Upper lobe of left lung (tissue), 6 donors: ENCODE measurements around the gene SLC22A6. TPM values are rescaled to one million over a fixed set of nuclear protein-coding genes. Genes with fewer than 3 reads are reported as not detected.

Experiments
- ATAC-seq, 2 donors: fragments of 200-7000 bp; cut with Tn5 transposase; one replicate each; pipeline ENCODE4 v1.9.1; 2022; ENCODE audit warnings: mild to moderate bottlenecking in 2 of 2, moderate library complexity in 2 of 2; ENCODE audit not compliant: low FRiP score in 2 of 2
- DNase-seq, 2 donors: peaks; one replicate each; pipeline ENCODE4 v3.0.0-alpha.2; 2019 to 2020
- H3K27ac ChIP-seq, 4 donors: fragments of 200-600 bp; sonication (generic); one replicate each; pipeline ENCODE4 v1.5.1; 2016 to 2019
- H3K27me3 ChIP-seq, 4 donors: fragments of 200-600 bp; sonication (generic); one replicate each; pipeline ENCODE4 v1.5.1; 2017 to 2019
- H3K36me3 ChIP-seq, 4 donors: fragments of 200-600 bp; sonication (generic); one replicate each; pipeline ENCODE4 v1.5.1; 2016 to 2019
- H3K4me1 ChIP-seq, 4 donors: fragments of 200-600 bp; sonication (generic); one replicate each; pipeline ENCODE4 v1.5.1; 2018 to 2019
- H3K4me3 ChIP-seq, 4 donors: fragments of 200-600 bp; sonication (generic); one replicate each; pipeline ENCODE4 v1.5.1; 2017 to 2019; ENCODE audit warnings: mild to moderate bottlenecking in 2 of 4, moderate library complexity in 1 of 4
- H3K9me3 ChIP-seq, 4 donors: fragments of 200-600 bp; sonication (generic); one replicate each; pipeline ENCODE4 v1.5.1; 2018 to 2019
- EP300 ChIP-seq, 4 donors: sonication (generic); formaldehyde crosslinking; IDR thresholded peaks; one replicate each; pipeline ENCODE4 v1.5.1; 2017; ENCODE audit warnings: antibody characterized with exemption in 4 of 4, control low read depth in 2 of 4
- POLR2A ChIP-seq, 4 donors: fragments of 450-650 bp; IDR thresholded peaks; one replicate each; pipeline ENCODE4 v1.5.1; 2016 to 2017; ENCODE audit warnings: antibody characterized with exemption in 4 of 4, mild to moderate bottlenecking in 2 of 4
- POLR2AphosphoS5 ChIP-seq, 2 donors: sonication (generic); formaldehyde crosslinking; IDR thresholded peaks; one replicate each; pipeline ENCODE4 v1.5.1; 2017; ENCODE audit warnings: antibody characterized with exemption in 2 of 2
- WGBS, 2 donors: methylation state at CpG; one replicate each; pipeline ENCODE4 v1.1.5; 2017 to 2018; 5-methylcytosine and 5-hydroxymethylcytosine counted together
- total RNA-seq, 6 donors: library from RNA; depleted of rRNA in 4 of 6; stranded (reverse); fragments of >200 nt in 4 of 6; gene quantifications; one replicate each; pipeline versions ENCODE4 v1.1.0 to v1.2.1, GENCODE V29; 2016 to 2021
- TF ChIP-seq, protein P1 (sequence below), 6 experiments: fragments of 450-650 bp in 4 of 6; fragments of 200-600 bp in 2 of 6; sonication (generic) in 2 of 6; IDR thresholded peaks; one replicate each; pipeline ENCODE4 v1.5.1; 2016 to 2019; ENCODE audit warnings: antibody characterized with exemption in 6 of 6
- donor health status: DM: no; HTN: no; CAD: no; lungs with moderate emphysema.
- donor health status: DM: no; HTN: yes; CAD: no; lungs with severe emphysema.

SLC22A6 gene
- total RNA-seq, 6 donors from 2014 or later, result not detected

DNA sequence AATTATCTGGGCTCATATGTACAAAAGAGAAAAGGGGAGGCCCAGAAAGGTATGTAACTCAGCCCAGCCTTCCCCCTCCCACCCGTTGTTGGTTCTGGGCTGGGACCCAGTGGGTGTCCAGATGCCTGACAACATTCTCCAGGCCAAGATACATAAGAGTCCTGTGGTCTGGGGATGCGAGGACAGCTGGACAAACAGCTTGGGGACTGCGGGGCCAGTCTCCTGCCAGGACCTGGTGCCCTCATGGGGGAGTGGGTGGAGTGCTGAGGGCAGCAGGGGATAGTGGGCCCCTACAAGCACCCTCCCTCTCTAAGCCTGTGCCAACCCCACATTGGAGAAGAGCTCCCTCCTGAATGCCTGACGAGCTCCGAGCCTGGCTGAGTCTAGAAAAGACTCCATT, 3.5 kb upstream of the SLC22A6 start:
- ATAC-seq, result no peak
- H3K36me3 ChIP-seq, result no peaks in the 10 kb centered on the region
- DNase-seq, result no peak

DNA sequence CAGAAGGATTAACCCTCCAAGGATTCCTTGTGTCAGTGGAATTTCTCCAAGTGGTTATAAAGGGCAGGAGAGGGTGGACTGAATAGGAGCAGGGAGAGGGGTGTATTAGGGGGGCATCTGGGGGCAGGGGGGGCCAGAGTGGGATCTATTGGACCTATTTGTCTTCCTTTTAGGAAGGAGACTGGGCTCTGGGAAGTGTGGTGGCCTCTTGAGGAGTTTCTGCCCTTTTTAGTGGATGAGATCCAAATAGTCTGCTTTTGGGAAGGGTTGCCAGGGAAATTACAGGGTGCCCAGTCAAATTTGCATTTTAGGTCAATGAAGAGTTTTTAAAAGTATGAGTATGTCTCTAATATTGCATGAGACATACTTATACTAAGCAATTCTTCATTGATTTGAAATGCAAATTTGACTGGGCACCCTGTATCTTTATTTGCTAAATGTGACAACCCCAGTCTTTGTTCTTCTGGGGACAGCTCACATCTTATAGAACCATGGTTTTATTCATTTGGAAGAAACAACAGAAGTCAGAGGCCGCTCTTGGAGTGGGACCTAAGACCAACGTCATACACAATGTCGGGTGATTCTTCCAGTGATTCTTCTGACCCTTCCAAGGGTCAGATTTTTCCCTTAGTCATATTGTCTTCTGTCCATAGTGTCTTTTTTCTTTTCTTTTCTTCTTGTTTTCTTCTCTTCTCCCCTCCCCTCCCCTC, 429 bp upstream of the SLC22A6 start:
- no peak overlapping the region for H3K4me3 ChIP-seq
- no peaks in the 10 kb centered on the region for H3K4me1 ChIP-seq
- no peak for TF ChIP-seq EP300 (IDR thresholded peaks at IDR 0.05)
- no peak for TF ChIP-seq POLR2A (IDR thresholded peaks at IDR 0.05)
- no peak for TF ChIP-seq POLR2AphosphoS5 (IDR thresholded peaks at IDR 0.05)
- TF ChIP-seq, protein P1, sequence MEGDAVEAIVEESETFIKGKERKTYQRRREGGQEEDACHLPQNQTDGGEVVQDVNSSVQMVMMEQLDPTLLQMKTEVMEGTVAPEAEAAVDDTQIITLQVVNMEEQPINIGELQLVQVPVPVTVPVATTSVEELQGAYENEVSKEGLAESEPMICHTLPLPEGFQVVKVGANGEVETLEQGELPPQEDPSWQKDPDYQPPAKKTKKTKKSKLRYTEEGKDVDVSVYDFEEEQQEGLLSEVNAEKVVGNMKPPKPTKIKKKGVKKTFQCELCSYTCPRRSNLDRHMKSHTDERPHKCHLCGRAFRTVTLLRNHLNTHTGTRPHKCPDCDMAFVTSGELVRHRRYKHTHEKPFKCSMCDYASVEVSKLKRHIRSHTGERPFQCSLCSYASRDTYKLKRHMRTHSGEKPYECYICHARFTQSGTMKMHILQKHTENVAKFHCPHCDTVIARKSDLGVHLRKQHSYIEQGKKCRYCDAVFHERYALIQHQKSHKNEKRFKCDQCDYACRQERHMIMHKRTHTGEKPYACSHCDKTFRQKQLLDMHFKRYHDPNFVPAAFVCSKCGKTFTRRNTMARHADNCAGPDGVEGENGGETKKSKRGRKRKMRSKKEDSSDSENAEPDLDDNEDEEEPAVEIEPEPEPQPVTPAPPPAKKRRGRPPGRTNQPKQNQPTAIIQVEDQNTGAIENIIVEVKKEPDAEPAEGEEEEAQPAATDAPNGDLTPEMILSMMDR (IDR thresholded peaks at IDR 0.05), result no peak
- no peaks in the 10 kb centered on the region for H3K9me3 ChIP-seq
- 86 to 92% methylated on average over 3 of the region's 3 CpGs for WGBS, 2 donors
- H3K36me3 ChIP-seq, result no peaks in the 10 kb centered on the region
- DNase-seq, result no peak
- no peaks in the 10 kb centered on the region for H3K27me3 ChIP-seq
- H3K27ac ChIP-seq, result no peak overlapping the region
- no peak for ATAC-seq

More for the DNA sequence above, 3.5 kb upstream of the SLC22A6 start:
- Histone ChIP-seq H3K9me3 (no peaks in the 10 kb centered on the region), H3K4me1 (no peaks in the 10 kb centered on the region), H3K27ac (no peak overlapping the region), H3K4me3 (no peak overlapping the region), H3K27me3 (no peaks in the 10 kb centered on the region)
- 62 to 100% methylated on average over 1 to 5 of the region's 5 CpGs for WGBS, 2 donors
- TF ChIP-seq EP300 (IDR thresholded peaks at IDR 0.05) (no peak), POLR2A (IDR thresholded peaks at IDR 0.05) (no peak), POLR2AphosphoS5 (IDR thresholded peaks at IDR 0.05) (no peak)
- TF ChIP-seq, protein P1 (IDR thresholded peaks at IDR 0.05), result no peak

GRCh38 chr11:62983536-62984199, 1.1 kb downstream of the SLC22A6 start:
- H3K4me3 ChIP-seq, result no peak overlapping the region
- TF ChIP-seq, protein P1 (IDR thresholded peaks at IDR 0.05), result no peak
- TF ChIP-seq POLR2A (IDR thresholded peaks at IDR 0.05), result no peak
- no peak for TF ChIP-seq POLR2AphosphoS5 (IDR thresholded peaks at IDR 0.05)
- TF ChIP-seq EP300 (IDR thresholded peaks at IDR 0.05), result no peak
- no peak for DNase-seq
- H3K36me3 ChIP-seq, result no peaks in the 10 kb centered on the region
- WGBS, 2 donors, result 90 to 91% methylated on average over 9 to 11 of the region's 13 CpGs
- H3K4me1 ChIP-seq, result no peaks in the 10 kb centered on the region
- ATAC-seq, result peak in 1 of 2 donors; percentile 9
- H3K27me3 ChIP-seq, result no peaks in the 10 kb centered on the region
- no peak overlapping the region for H3K27ac ChIP-seq
- no peaks in the 10 kb centered on the region for H3K9me3 ChIP-seq

DNA sequence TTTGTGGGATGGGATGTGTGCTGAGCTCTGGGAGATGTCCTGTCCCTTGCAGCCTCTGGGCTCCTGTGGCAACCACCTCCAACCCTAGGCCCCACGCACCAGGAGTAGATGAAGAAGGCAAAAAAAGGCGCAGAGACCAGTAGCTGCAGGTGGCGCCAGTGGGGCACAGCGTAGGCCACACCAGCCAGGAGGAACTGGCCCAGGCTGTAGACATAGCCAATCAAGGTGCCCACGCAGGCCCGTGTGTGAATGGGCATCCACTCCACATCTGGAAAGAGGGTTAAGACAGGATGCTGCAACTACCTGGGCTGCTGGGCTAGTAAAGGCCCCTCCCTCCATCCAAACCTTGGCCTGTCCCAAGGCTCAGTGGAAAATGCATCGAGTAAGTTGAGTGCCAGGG, 3.0 kb downstream of the SLC22A6 start:
- no peak for TF ChIP-seq EP300 (IDR thresholded peaks at IDR 0.05)
- no peak overlapping the region for H3K4me3 ChIP-seq
- H3K9me3 ChIP-seq, result no peaks in the 10 kb centered on the region
- H3K27me3 ChIP-seq, result no peaks in the 10 kb centered on the region
- H3K27ac ChIP-seq, result no peak overlapping the region
- no peaks in the 10 kb centered on the region for H3K36me3 ChIP-seq
- DNase-seq, result no peak
- no peak for ATAC-seq
- 77 to 85% methylated on average over 6 to 7 of the region's 7 CpGs for WGBS, 2 donors
- H3K4me1 ChIP-seq, result no peaks in the 10 kb centered on the region

GRCh38 chr11:62980133-62980760, 4.5 kb downstream of the SLC22A6 start:
- Histone ChIP-seq H3K27ac (no peak overlapping the region), H3K27me3 (no peaks in the 10 kb centered on the region), H3K36me3 (no peaks in the 10 kb centered on the region), H3K9me3 (no peaks in the 10 kb centered on the region), H3K4me1 (peaks cover 0 to 2% (median under 1%) of the 10 kb centered on the region in 4 donors), H3K4me3 (no peak overlapping the region)
- no peak for DNase-seq
- 47 to 92% methylated on average over 1 of the region's 1 CpG for WGBS, 2 donors
- TF ChIP-seq, protein P1 (IDR thresholded peaks at IDR 0.05), result no peak
- no peak for TF ChIP-seq POLR2A (IDR thresholded peaks at IDR 0.05)
- no peak for TF ChIP-seq POLR2AphosphoS5 (IDR thresholded peaks at IDR 0.05)
- no peak for TF ChIP-seq EP300 (IDR thresholded peaks at IDR 0.05)
- ATAC-seq, result no peak
